ENCODE results near the gene SMCO1.
"Not testable (repeated sequence)": the region's sequence is repeated elsewhere in the genome, so short reads cannot be mapped to it uniquely, and the experiment has no call there.

The SMCO1 gene

GRCh38 chr3:196552253-196552652, 37.1 kb upstream of the SMCO1 start:
- no peak overlapping the region for H3K4me2 ChIP-seq (ENCODE audit: low read length, poor library complexity, severe bottlenecking)
- no peak overlapping the region for H3K4ac ChIP-seq (ENCODE audit: low read depth in 1 of 2, low read length in 2 of 2)
- no peaks in the 10 kb centered on the region for H3K4me1 ChIP-seq (ENCODE audit: control insufficient read depth, insufficient read depth, low read depth, low read length)
- no peaks in the 10 kb centered on the region for H3K27me3 ChIP-seq (ENCODE audit: control insufficient read depth in 1 of 2, insufficient read depth in 1 of 2, low read length in 2 of 2)
- peaks cover 0 to 10% of the 10 kb centered on the region in 2 experiments for H3K36me3 ChIP-seq (ENCODE audit: control insufficient read depth in 1 of 2, insufficient read depth in 2 of 2, low read depth in 1 of 2, low read length in 2 of 2)
- no peak overlapping the region for H2BK15ac ChIP-seq (ENCODE audit: low read depth, poor library complexity, severe bottlenecking)
- no peak overlapping the region for H2BK120ac ChIP-seq (ENCODE audit: low read depth, low read length)
- no peak overlapping the region for H3K23ac ChIP-seq (ENCODE audit: low read length in 2 of 2)
- no peak overlapping the region for H3K9ac ChIP-seq (ENCODE audit: low read length)
- H3K9me3 ChIP-seq (ENCODE audit: control insufficient read depth, low read length) = peaks cover 6% of the 10 kb centered on the region
- H3K27ac ChIP-seq (ENCODE audit: low read length, poor library complexity, severe bottlenecking) = no peak overlapping the region
- H3K79me1 ChIP-seq (replicated peaks; ENCODE audit: low read length, poor library complexity, severe bottlenecking) = no peaks in the 10 kb centered on the region
- H2AK5ac ChIP-seq (ENCODE audit: low read length, severe bottlenecking) = no peak overlapping the region
- H3K18ac ChIP-seq (ENCODE audit: low read depth in 1 of 2, low read length in 2 of 2) = no peak overlapping the region
- no peak overlapping the region for H4K8ac ChIP-seq (ENCODE audit: low read length)
- 92% methylated on average over 1 of the region's 5 CpGs for WGBS
- H2BK5ac ChIP-seq (ENCODE audit: low read depth, low read length, poor library complexity, severe bottlenecking) = no peak overlapping the region
- no peak overlapping the region for H4K91ac ChIP-seq (ENCODE audit: low read length)
- no peak for DNase-seq
- no peak overlapping the region for H3K14ac ChIP-seq (ENCODE audit: low read length in 2 of 2)
- H2AFZ ChIP-seq (ENCODE audit: low read depth, low read length) = no peak overlapping the region
- H3K4me3 ChIP-seq (ENCODE audit: insufficient read depth in 1 of 2, low read depth in 1 of 2, low read length in 2 of 2) = no peak overlapping the region
- H2BK12ac ChIP-seq (ENCODE audit: low read length in 2 of 2) = no peak overlapping the region

GRCh38 chr3:196550172-196550571, 35.0 kb upstream of the SMCO1 start:
- not testable (repeated sequence) for H3K4me1 ChIP-seq (ENCODE audit: control insufficient read depth, insufficient read depth, low read depth, low read length); H3K23ac ChIP-seq (ENCODE audit: low read length in 2 of 2); H4K91ac ChIP-seq (ENCODE audit: low read length); H2BK15ac ChIP-seq (ENCODE audit: low read depth, poor library complexity, severe bottlenecking); H2BK120ac ChIP-seq (ENCODE audit: low read depth, low read length); H3K4ac ChIP-seq (ENCODE audit: low read depth in 1 of 2, low read length in 2 of 2); H3K36me3 ChIP-seq (ENCODE audit: control insufficient read depth in 1 of 2, insufficient read depth in 2 of 2, low read depth in 1 of 2, low read length in 2 of 2); H2BK12ac ChIP-seq (ENCODE audit: low read length in 2 of 2); H3K14ac ChIP-seq (ENCODE audit: low read length in 2 of 2); H3K27ac ChIP-seq (ENCODE audit: low read length, poor library complexity, severe bottlenecking); DNase-seq; H3K9ac ChIP-seq (ENCODE audit: low read length); H4K8ac ChIP-seq (ENCODE audit: low read length); H2AK5ac ChIP-seq (ENCODE audit: low read length, severe bottlenecking); H3K9me3 ChIP-seq (ENCODE audit: control insufficient read depth, low read length); H2AFZ ChIP-seq (ENCODE audit: low read depth, low read length); H3K4me3 ChIP-seq (ENCODE audit: insufficient read depth in 1 of 2, low read depth in 1 of 2, low read length in 2 of 2); H3K79me1 ChIP-seq (replicated peaks; ENCODE audit: low read length, poor library complexity, severe bottlenecking); H3K4me2 ChIP-seq (ENCODE audit: low read length, poor library complexity, severe bottlenecking); H3K18ac ChIP-seq (ENCODE audit: low read depth in 1 of 2, low read length in 2 of 2); H3K27me3 ChIP-seq (ENCODE audit: control insufficient read depth in 1 of 2, insufficient read depth in 1 of 2, low read length in 2 of 2); H2BK5ac ChIP-seq (ENCODE audit: low read depth, low read length, poor library complexity, severe bottlenecking)
- WGBS = 87% methylated on average over 3 of the region's 3 CpGs

- not testable (repeated sequence) for H3K4me1 ChIP-seq (ENCODE audit: control insufficient read depth, insufficient read depth, low read depth, low read length); H3K9me3 ChIP-seq (ENCODE audit: control insufficient read depth, low read length); H4K91ac ChIP-seq (ENCODE audit: low read length); H4K8ac ChIP-seq (ENCODE audit: low read length); H2BK15ac ChIP-seq (ENCODE audit: low read depth, poor library complexity, severe bottlenecking); H3K23ac ChIP-seq (ENCODE audit: low read length in 2 of 2); H3K18ac ChIP-seq (ENCODE audit: low read depth in 1 of 2, low read length in 2 of 2); H3K4ac ChIP-seq (ENCODE audit: low read depth in 1 of 2, low read length in 2 of 2); H3K4me2 ChIP-seq (ENCODE audit: low read length, poor library complexity, severe bottlenecking); H3K79me1 ChIP-seq (replicated peaks; ENCODE audit: low read length, poor library complexity, severe bottlenecking); H3K27ac ChIP-seq (ENCODE audit: low read length, poor library complexity, severe bottlenecking); H2AFZ ChIP-seq (ENCODE audit: low read depth, low read length); H2AK5ac ChIP-seq (ENCODE audit: low read length, severe bottlenecking); H3K27me3 ChIP-seq (ENCODE audit: control insufficient read depth in 1 of 2, insufficient read depth in 1 of 2, low read length in 2 of 2); H3K36me3 ChIP-seq (ENCODE audit: control insufficient read depth in 1 of 2, insufficient read depth in 2 of 2, low read depth in 1 of 2, low read length in 2 of 2); H2BK120ac ChIP-seq (ENCODE audit: low read depth, low read length); H2BK5ac ChIP-seq (ENCODE audit: low read depth, low read length, poor library complexity, severe bottlenecking); H3K9ac ChIP-seq (ENCODE audit: low read length); H2BK12ac ChIP-seq (ENCODE audit: low read length in 2 of 2); H3K14ac ChIP-seq (ENCODE audit: low read length in 2 of 2); DNase-seq; H3K4me3 ChIP-seq (ENCODE audit: insufficient read depth in 1 of 2, low read depth in 1 of 2, low read length in 2 of 2)
- 92% methylated on average over 1 of the region's 1 CpG for WGBS
Measured at GRCh38 chr3:196549312-196549711, 34.2 kb upstream of the SMCO1 start.

- no peak overlapping the region for H2BK12ac ChIP-seq (ENCODE audit: low read length in 2 of 2)
- peaks cover 6% of the 10 kb centered on the region for H3K9me3 ChIP-seq (ENCODE audit: control insufficient read depth, low read length)
- no peaks in the 10 kb centered on the region for H3K79me1 ChIP-seq (replicated peaks; ENCODE audit: low read length, poor library complexity, severe bottlenecking)
- H3K4me3 ChIP-seq (ENCODE audit: insufficient read depth in 1 of 2, low read depth in 1 of 2, low read length in 2 of 2) = no peak overlapping the region
- H3K27ac ChIP-seq (ENCODE audit: low read length, poor library complexity, severe bottlenecking) = no peak overlapping the region
- H3K36me3 ChIP-seq (ENCODE audit: control insufficient read depth in 1 of 2, insufficient read depth in 2 of 2, low read depth in 1 of 2, low read length in 2 of 2) = no peaks in the 10 kb centered on the region
- 97% methylated on average over 2 of the region's 2 CpGs for WGBS
- DNase-seq = no peak
- no peak overlapping the region for H3K18ac ChIP-seq (ENCODE audit: low read depth in 1 of 2, low read length in 2 of 2)
- H4K91ac ChIP-seq (ENCODE audit: low read length) = no peak overlapping the region
- H3K4ac ChIP-seq (ENCODE audit: low read depth in 1 of 2, low read length in 2 of 2) = no peak overlapping the region
- no peak overlapping the region for H2AFZ ChIP-seq (ENCODE audit: low read depth, low read length)
- no peak overlapping the region for H3K9ac ChIP-seq (ENCODE audit: low read length)
- no peak overlapping the region for H2AK5ac ChIP-seq (ENCODE audit: low read length, severe bottlenecking)
- H3K14ac ChIP-seq (ENCODE audit: low read length in 2 of 2) = no peak overlapping the region
- H2BK5ac ChIP-seq (ENCODE audit: low read depth, low read length, poor library complexity, severe bottlenecking) = no peak overlapping the region
- H2BK120ac ChIP-seq (ENCODE audit: low read depth, low read length) = no peak overlapping the region
- H3K4me2 ChIP-seq (ENCODE audit: low read length, poor library complexity, severe bottlenecking) = no peak overlapping the region
- no peaks in the 10 kb centered on the region for H3K4me1 ChIP-seq (ENCODE audit: control insufficient read depth, insufficient read depth, low read depth, low read length)
- peak overlapping the region in 1 of 2 experiments; percentile 67 for H3K23ac ChIP-seq (ENCODE audit: low read length in 2 of 2)
- no peak overlapping the region for H2BK15ac ChIP-seq (ENCODE audit: low read depth, poor library complexity, severe bottlenecking)
- no peak overlapping the region for H4K8ac ChIP-seq (ENCODE audit: low read length)
- H3K27me3 ChIP-seq (ENCODE audit: control insufficient read depth in 1 of 2, insufficient read depth in 1 of 2, low read length in 2 of 2) = peaks cover 0 to 3% of the 10 kb centered on the region in 2 experiments
Measured at GRCh38 chr3:196547067-196547466, 31.9 kb upstream of the SMCO1 start.
